SK-N-SH treated with all-trans-retinoic acid at 6 μM for 48 hours (cell line): ENCODE results near the gene ROBO1.

ENCODE experiments used
- ESRRG ChIP-seq: fragments of 250-450 bp; sonication (Bioruptor Pico); IDR thresholded peaks from 2 replicates; pipeline ENCODE4 v1.6.1; 2021; ENCODE audit warnings: mild to moderate bottlenecking
- ISL1 ChIP-seq: fragments of 250-450 bp; sonication (Bioruptor Pico); IDR thresholded peaks from 2 replicates; pipeline ENCODE4 v2.1.2; 2022; ENCODE audit warnings: mild to moderate bottlenecking, moderate library complexity
- OSR1 ChIP-seq: fragments of 250-450 bp; sonication (Bioruptor Pico); IDR thresholded peaks from 2 replicates; pipeline ENCODE4 v1.8.0; 2022; ENCODE audit warnings: moderate library complexity, mild to moderate bottlenecking, inconsistent platforms
- RARB ChIP-seq: fragments of 250-450 bp; sonication (Bioruptor Pico); IDR thresholded peaks from 2 replicates; pipeline ENCODE4 v1.8.0; 2021; ENCODE audit warnings: mild to moderate bottlenecking, moderate library complexity
- TCF4 ChIP-seq: fragments of 250-450 bp; sonication (Bioruptor Pico); IDR thresholded peaks from 2 replicates; pipeline ENCODE4 v1.8.0; 2021; ENCODE audit warnings: mild to moderate bottlenecking, moderate library complexity, borderline replicate concordance
- TOX ChIP-seq: fragments of 250-450 bp; sonication (Bioruptor Pico); IDR thresholded peaks from 2 replicates; pipeline ENCODE4 v1.8.0; 2021; ENCODE audit warnings: mild to moderate bottlenecking, moderate library complexity, borderline replicate concordance
- ZC3H10 ChIP-seq: fragments of 250-450 bp; sonication (Bioruptor Pico); IDR thresholded peaks from 2 replicates; pipeline ENCODE4 v1.5.1; 2021; ENCODE audit warnings: mild to moderate bottlenecking, moderate library complexity
- ZFP30 ChIP-seq: fragments of 450-650 bp; formaldehyde crosslinking; IDR thresholded peaks from 2 replicates; pipeline ENCODE4 v1.5.0; 2022; ENCODE audit warnings: mild to moderate bottlenecking, moderate library complexity

DNA sequence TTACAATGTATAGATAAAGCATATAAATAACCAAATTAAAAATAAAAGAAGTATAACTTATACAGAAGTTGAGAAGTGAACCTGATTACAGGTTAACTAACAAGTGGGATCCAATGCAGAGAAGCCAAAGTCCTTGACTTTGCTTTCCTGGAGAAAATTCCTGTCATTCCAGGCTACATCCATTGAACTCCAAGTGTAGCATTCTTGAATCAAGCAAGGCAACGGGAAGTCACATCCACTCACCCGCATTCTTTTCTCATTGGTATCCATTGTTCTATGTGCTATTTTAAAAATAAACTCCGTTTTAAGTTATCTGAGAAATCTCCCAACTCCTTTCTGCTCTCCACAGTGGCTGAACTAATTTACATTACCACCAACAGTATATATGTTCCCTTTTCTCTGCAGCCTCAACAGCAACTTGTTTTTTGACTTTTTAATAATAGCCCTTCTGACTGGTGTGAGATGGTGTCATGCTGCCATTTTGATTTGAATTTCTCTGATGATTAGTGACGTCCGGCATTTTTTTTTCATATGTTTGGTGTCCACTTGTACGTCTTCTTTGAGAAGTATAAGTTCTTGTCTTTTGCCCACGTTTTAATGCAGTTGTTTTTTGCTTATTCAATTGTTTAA lies 534.3 kb downstream of the ROBO1 start:
- TF ChIP-seq RARB (CRISPR knock-in tag) (no peak), TCF4 (CRISPR knock-in tag) (no peak), ISL1 (CRISPR knock-in tag) (no peak), ZFP30 (CRISPR knock-in tag) (no peak), TOX (CRISPR knock-in tag) (no peak), OSR1 (CRISPR knock-in tag) (no peak), ESRRG (CRISPR knock-in tag) (no peak), ZC3H10 (CRISPR knock-in tag) (no peak)
